Measurements from ENCODE around the gene TFCP2. TPM values are rescaled to one million over a fixed set of nuclear protein-coding genes. Genes with fewer than 3 reads are reported as not detected.

TFCP2 gene
- total and polyA plus RNA-seq, 10 donors = 10.2 to 33.1 (median 24.0) TPM

GRCh38 chr12:51162217-51162616 is 10.7 kb downstream of the TFCP2 start:
- H3K27ac ChIP-seq = no peak overlapping the region
- 96 to 99% (median 97%) methylated on average over 6 of the region's 6 CpGs for WGBS, 5 donors
- intact Hi-C loops (cut with DNase I; ENCODE audit: low total_unique reads) = no loop called here

DNA sequence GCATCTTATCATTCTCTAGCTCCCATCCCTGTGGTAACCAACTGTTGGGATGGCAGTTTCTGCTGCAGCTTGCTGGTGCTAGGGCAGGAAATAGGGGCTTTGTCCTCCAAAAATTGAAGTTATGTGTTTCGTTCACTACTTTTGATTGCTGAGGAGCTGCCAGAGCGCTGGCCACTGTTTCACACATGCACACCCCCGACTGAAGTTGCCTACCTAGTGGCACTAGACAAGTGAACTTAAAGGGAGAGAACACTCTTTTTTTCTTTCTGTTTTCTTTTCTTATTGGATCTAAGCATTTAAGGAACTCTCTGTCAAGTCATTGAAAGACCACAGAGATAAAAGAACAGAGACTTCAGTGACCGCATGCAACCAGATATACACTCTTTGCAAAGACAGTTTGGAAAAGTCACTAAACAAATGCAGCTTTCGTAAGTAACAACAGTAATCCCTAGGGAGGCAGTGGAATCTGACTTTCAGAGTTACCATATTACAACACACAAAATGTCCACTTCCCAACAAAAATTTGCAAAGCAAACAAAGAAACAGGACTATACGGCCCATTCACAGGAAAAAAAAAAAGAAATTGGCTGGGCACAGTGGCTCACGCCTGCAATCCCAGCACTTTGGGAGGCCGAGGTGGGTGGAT is 12.0 kb downstream of the TFCP2 start:
- DNase-seq = no peak
- intact Hi-C loops (cut with DNase I; ENCODE audit: low total_unique reads) = no loop called here
- H3K27me3 ChIP-seq (replicated peaks in 1 of 7) = no peaks in the 10 kb centered on the region

More at GRCh38 chr12:51162217-51162616, 10.7 kb downstream of the TFCP2 start:
- no peak for DNase-seq
- H3K4me1 ChIP-seq = peaks cover 0 to 37% (median 0%) of the 10 kb centered on the region in 6 donors
- TF ChIP-seq POLR2AphosphoS5 (IDR thresholded peaks at IDR 0.05) = no peak
- no peak for TF ChIP-seq POLR2A (IDR thresholded peaks at IDR 0.05)
- no peak for TF ChIP-seq CTCF (IDR thresholded peaks at IDR 0.05 in 8 of 11, conservative IDR thresholded peaks at IDR 0.05 in 3 of 11)
- H3K36me3 ChIP-seq = peaks cover 0 to 22% (median 0%) of the 10 kb centered on the region in 6 donors
- H3K27me3 ChIP-seq (replicated peaks in 1 of 7) = no peaks in the 10 kb centered on the region
- H3K9me3 ChIP-seq = no peaks in the 10 kb centered on the region
- no peak overlapping the region for H3K4me3 ChIP-seq

GRCh38 chr12:51156245-51156765 is 16.6 kb downstream of the TFCP2 start:
- WGBS, 5 donors = 96 to 98% (median 96%) methylated on average over 3 of the region's 3 CpGs
- peaks cover 0 to 15% (median 0%) of the 10 kb centered on the region in 6 donors for H3K36me3 ChIP-seq
- no peak overlapping the region for H3K27ac ChIP-seq
- TF ChIP-seq POLR2A (IDR thresholded peaks at IDR 0.05) (no peak), CTCF (IDR thresholded peaks at IDR 0.05 in 8 of 11, conservative IDR thresholded peaks at IDR 0.05 in 3 of 11) (no peak), POLR2AphosphoS5 (IDR thresholded peaks at IDR 0.05) (no peak)
- H3K27me3 ChIP-seq (replicated peaks in 1 of 7) = no peaks in the 10 kb centered on the region
- no peaks in the 10 kb centered on the region for H3K9me3 ChIP-seq
- no peak for DNase-seq
- intact Hi-C loops (cut with DNase I; ENCODE audit: low total_unique reads) = no loop called here
- no peak overlapping the region for H3K4me3 ChIP-seq
- peaks cover 0 to 14% (median 0%) of the 10 kb centered on the region in 6 donors for H3K4me1 ChIP-seq

More for the DNA sequence above, 12.0 kb downstream of the TFCP2 start:
- Histone ChIP-seq H3K4me3 (no peak overlapping the region), H3K36me3 (peaks cover 0 to 22% (median 0%) of the 10 kb centered on the region in 6 donors), H3K9me3 (no peaks in the 10 kb centered on the region), H3K4me1 (peaks cover 0 to 24% (median 0%) of the 10 kb centered on the region in 6 donors), H3K27ac (no peak overlapping the region)
- TF ChIP-seq POLR2A (IDR thresholded peaks at IDR 0.05) = no peak
- no peak for TF ChIP-seq CTCF (IDR thresholded peaks at IDR 0.05 in 8 of 11, conservative IDR thresholded peaks at IDR 0.05 in 3 of 11)
- TF ChIP-seq POLR2AphosphoS5 (IDR thresholded peaks at IDR 0.05) = no peak
- 77 to 92% (median 89%) methylated on average over 8 of the region's 8 CpGs for WGBS, 5 donors

- intact Hi-C loops (cut with DNase I; ENCODE audit: low total_unique reads) = no loop called here
- Histone ChIP-seq H3K27ac (no peak overlapping the region), H3K36me3 (no peaks in the 10 kb centered on the region), H3K9me3 (no peaks in the 10 kb centered on the region), H3K4me3 (no peak overlapping the region), H3K4me1 (peaks cover 0 to 16% (median 0%) of the 10 kb centered on the region in 6 donors), H3K27me3 (replicated peaks in 1 of 7) (no peaks in the 10 kb centered on the region)
- no peak for TF ChIP-seq POLR2A (IDR thresholded peaks at IDR 0.05)
- no peak for TF ChIP-seq POLR2AphosphoS5 (IDR thresholded peaks at IDR 0.05)
- TF ChIP-seq CTCF (IDR thresholded peaks at IDR 0.05 in 8 of 11, conservative IDR thresholded peaks at IDR 0.05 in 3 of 11) = no peak
- 94 to 100% (median 100%) methylated on average over 1 of the region's 1 CpG for WGBS, 5 donors
- no peak for DNase-seq
Measured at GRCh38 chr12:51152953-51153352, 20.0 kb downstream of the TFCP2 start.
